ENCODE data around the gene EME2.

GRCh38 chr16:1800701-1801100 lies 28.1 kb downstream of the EME2 start:
- no peak for TF ChIP-seq CTCF (conservative IDR thresholded peaks at IDR 0.05; ENCODE audit: low read depth, low read length)
- TF ChIP-seq EZH2 (IDR thresholded peaks at IDR 0.05; ENCODE audit: borderline replicate concordance, low read depth, low read length, poor library complexity, severe bottlenecking) = no peak

All from A673 (cell line).